Spleen (tissue), 11 donors: ENCODE measurements around the gene ZFP90. TPM values are rescaled to one million over a fixed set of nuclear protein-coding genes. Genes with fewer than 3 reads are reported as not detected.

Experiments
- DNase-seq: peaks from one replicate; pipeline ENCODE4 v3.0.0-alpha.2; 2020
- H3K27ac ChIP-seq, 8 donors: fragments of 200-600 bp; sonication (generic) in 7 of 8; 1 replicate in 4 of 8; 2 replicates in 4 of 8; pipeline versions ENCODE4 v1.5.0 to v1.8.0; 2016 to 2021; ENCODE audit warnings: inconsistent platforms in 4 of 8, mild to moderate bottlenecking in 4 of 8, moderate library complexity in 1 of 8
- H3K27me3 ChIP-seq, 7 donors: fragments of 200-600 bp; sonication (generic) in 6 of 7; replicated peaks in 1 of 7; 1 replicate in 4 of 7; 2 replicates in 3 of 7; pipeline versions ENCODE4 v1.5.0 to v1.8.0; 2016 to 2021; ENCODE audit warnings: inconsistent platforms in 3 of 7, mild to moderate bottlenecking in 1 of 7
- H3K36me3 ChIP-seq, 6 donors: fragments of 200-600 bp; sonication (generic) in 5 of 6; 1 replicate in 4 of 6; 2 replicates in 2 of 6; pipeline versions ENCODE4 v1.5.0 to v1.8.0; 2016 to 2021; ENCODE audit warnings: inconsistent platforms in 2 of 6
- H3K4me1 ChIP-seq, 6 donors: fragments of 200-600 bp; sonication (generic) in 5 of 6; 1 replicate in 3 of 6; 2 replicates in 3 of 6; pipeline versions ENCODE4 v1.5.0 to v1.8.0; 2016 to 2021; ENCODE audit warnings: inconsistent platforms in 3 of 6
- H3K4me3 ChIP-seq, 8 donors: fragments of 200-600 bp; sonication (generic) in 7 of 8; 1 replicate in 4 of 8; 2 replicates in 4 of 8; pipeline versions ENCODE4 v1.5.0 to v1.8.0; 2016 to 2021; ENCODE audit warnings: inconsistent platforms in 4 of 8, mild to moderate bottlenecking in 4 of 8, moderate library complexity in 2 of 8
- H3K9me3 ChIP-seq, 8 donors: fragments of 200-600 bp; sonication (generic) in 7 of 8; 1 replicate in 4 of 8; 2 replicates in 4 of 8; pipeline versions ENCODE4 v1.5.0 to v1.8.0; 2016 to 2021; ENCODE audit warnings: inconsistent platforms in 4 of 8
- CTCF ChIP-seq, 11 experiments: fragments of 200-600 bp in 7 of 11; fragments of 450-650 bp in 4 of 11; sonication (generic) in 4 of 11; IDR thresholded peaks in 8 of 11; conservative IDR thresholded peaks in 3 of 11; 1 replicate in 7 of 11; 2 replicates in 4 of 11; pipeline versions ENCODE4 v1.4.0 to v1.8.0; 2016 to 2021; ENCODE audit warnings: antibody characterized with exemption in 11 of 11, inconsistent platforms in 4 of 11, mild to moderate bottlenecking in 1 of 11
- POLR2A ChIP-seq, 3 donors: fragments of 450-650 bp; IDR thresholded peaks; one replicate each; pipeline ENCODE4 v1.5.1; 2017; ENCODE audit warnings: antibody characterized with exemption in 3 of 3, mild to moderate bottlenecking in 1 of 3
- POLR2AphosphoS5 ChIP-seq, 3 donors: sonication (generic); formaldehyde crosslinking; IDR thresholded peaks; one replicate each; pipeline ENCODE4 v1.5.1; 2017; ENCODE audit warnings: antibody characterized with exemption in 3 of 3
- WGBS, 5 donors: extraction: QIAGEN DNeasy Blood & Tissue Kit in 3 of 5; methylation state at CpG; one replicate each; pipeline versions ENCODE4 v1.1.5 to v1.1.7; 2013 to 2018; 5-methylcytosine and 5-hydroxymethylcytosine counted together
- intact Hi-C: fragments of 100-400 bp; cut with DNase I; formaldehyde crosslinking; loops from one replicate; pipeline ENCODE4 v1.15.0; 2023; ENCODE audit warnings: low total_unique reads
- polyA plus RNA-seq, 3 donors: library from polyadenylated mRNA; stranded (reverse); fragments of 200-250 nt; gene quantifications; one replicate each; pipeline ENCODE4 v1.2.1, GENCODE V29; 2013
- total RNA-seq, 7 donors: library from RNA; depleted of rRNA in 3 of 7; stranded (reverse); fragments of >200 nt in 3 of 7; fragmentation: NEBNext Ultra II Directional in 4 of 7; extraction: Animal tissue kit (Norgen Biotek cat#: 25700) in 4 of 7; gene quantifications; one replicate each; pipeline versions ENCODE4 v1.1.0 to v1.2.1, GENCODE V29; 2016 to 2021
- donor health status: healthy with polysubstance abuse.
- donor health status: DM: no; HTN: no; CAD: no; lungs with moderate emphysema.
- donor health status: DM: no; HTN: no; CAD: no.
- donor health status: Bipolar disorder and iron deficiency.
- donor health status: healthy.
- donor health status: DM: no; HTN: no; CAD: no.
- donor health status: DM: yes; HTN: yes; CAD: no.

The ZFP90 gene
- total and polyA plus RNA-seq, 10 donors: 7.3 to 53.1 (median 24.4) TPM

GRCh38 chr16:68496689-68497088, 42.4 kb upstream of the ZFP90 start:
- TF ChIP-seq POLR2A (IDR thresholded peaks at IDR 0.05) (no peak), POLR2AphosphoS5 (IDR thresholded peaks at IDR 0.05) (no peak), CTCF (IDR thresholded peaks at IDR 0.05 in 8 of 11, conservative IDR thresholded peaks at IDR 0.05 in 3 of 11) (no peak)
- H3K9me3 ChIP-seq: no peaks in the 10 kb centered on the region
- DNase-seq: no peak
- no peak overlapping the region for H3K27ac ChIP-seq
- H3K27me3 ChIP-seq: no peaks in the 10 kb centered on the region
- no peaks in the 10 kb centered on the region for H3K36me3 ChIP-seq
- intact Hi-C loops: no loop called here
- H3K4me3 ChIP-seq: no peak overlapping the region
- 67 to 87% (median 75%) methylated on average over 8 of the region's 8 CpGs for WGBS, 5 donors
- no peaks in the 10 kb centered on the region for H3K4me1 ChIP-seq

GRCh38 chr16:68499006-68499405, 40.1 kb upstream of the ZFP90 start:
- H3K4me3 ChIP-seq: no peak overlapping the region
- DNase-seq: no peak
- H3K27ac ChIP-seq: no peak overlapping the region
- no peaks in the 10 kb centered on the region for H3K27me3 ChIP-seq
- WGBS, 5 donors: 9 to 22% (median 16%) methylated on average over 5 of the region's 5 CpGs
- intact Hi-C loops: no loop called here
- no peaks in the 10 kb centered on the region for H3K36me3 ChIP-seq
- no peaks in the 10 kb centered on the region for H3K9me3 ChIP-seq
- no peaks in the 10 kb centered on the region for H3K4me1 ChIP-seq
- TF ChIP-seq POLR2A (IDR thresholded peaks at IDR 0.05) (no peak), CTCF (IDR thresholded peaks at IDR 0.05 in 8 of 11, conservative IDR thresholded peaks at IDR 0.05 in 3 of 11) (no peak), POLR2AphosphoS5 (IDR thresholded peaks at IDR 0.05) (no peak)

- intact Hi-C loops: no loop called here
- no peak for TF ChIP-seq POLR2AphosphoS5 (IDR thresholded peaks at IDR 0.05)
These were observed 35.8 kb upstream of the ZFP90 start for GRCh38 chr16:68503334-68503733.

GRCh38 chr16:68504066-68504465, 35.0 kb upstream of the ZFP90 start:
- Histone ChIP-seq H3K4me1 (no peaks in the 10 kb centered on the region), H3K27me3 (peaks cover 0 to 6% (median 0%) of the 10 kb centered on the region in 7 donors), H3K4me3 (no peak overlapping the region), H3K27ac (no peak overlapping the region), H3K36me3 (no peaks in the 10 kb centered on the region), H3K9me3 (no peaks in the 10 kb centered on the region)
- 74 to 90% (median 83%) methylated on average over 7 of the region's 7 CpGs for WGBS, 5 donors
- TF ChIP-seq CTCF (IDR thresholded peaks at IDR 0.05 in 8 of 11, conservative IDR thresholded peaks at IDR 0.05 in 3 of 11): no peak
- no peak for TF ChIP-seq POLR2AphosphoS5 (IDR thresholded peaks at IDR 0.05)
- no peak for TF ChIP-seq POLR2A (IDR thresholded peaks at IDR 0.05)
- intact Hi-C loops: no loop called here
- DNase-seq: no peak

More at GRCh38 chr16:68503334-68503733, 35.8 kb upstream of the ZFP90 start:
- DNase-seq: no peak
- no peaks in the 10 kb centered on the region for H3K9me3 ChIP-seq
- peaks cover 0 to 2% (median 0%) of the 10 kb centered on the region in 7 donors for H3K27me3 ChIP-seq
- H3K4me1 ChIP-seq: no peaks in the 10 kb centered on the region
- no peak overlapping the region for H3K4me3 ChIP-seq
- no peaks in the 10 kb centered on the region for H3K36me3 ChIP-seq
- no peak overlapping the region for H3K27ac ChIP-seq
- WGBS, 5 donors: 66 to 95% (median 81%) methylated on average over 3 of the region's 3 CpGs
